Measurements from ENCODE around the gene MIGA2.

Gene MIGA2

DNA sequence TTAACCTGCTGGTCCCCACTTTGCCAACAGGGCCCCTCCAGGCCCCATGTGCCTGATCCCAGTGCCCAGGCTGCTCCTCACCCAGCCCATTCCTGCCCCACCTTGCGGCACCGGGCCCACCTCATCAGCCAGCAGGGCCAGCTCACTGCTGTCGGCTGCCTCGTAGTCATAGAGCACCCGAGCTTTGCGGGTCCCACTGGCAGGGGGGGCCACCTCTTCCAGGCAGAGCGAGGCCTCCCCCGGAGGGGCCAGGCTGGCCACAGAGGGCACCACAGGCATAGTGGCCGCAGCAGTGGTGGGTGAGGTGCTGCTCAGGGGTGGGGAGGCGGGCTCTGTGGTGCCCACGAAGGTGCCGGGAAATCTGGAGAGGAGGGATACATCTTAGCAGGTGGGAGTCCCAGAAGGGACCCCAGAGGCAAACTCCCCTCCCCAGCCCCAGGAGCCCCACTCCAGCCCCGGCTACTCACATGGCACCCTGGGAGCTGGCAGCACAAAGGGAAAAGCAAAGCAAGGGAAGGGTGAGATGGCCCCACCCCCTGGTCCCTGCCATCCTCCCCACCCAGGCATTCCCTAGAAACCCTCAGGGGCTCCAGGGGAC is 27.3 kb upstream of the MIGA2 start:
- ChIA-PET POLR2A (interaction anchor here (1.5 kb wide), 1 partner anchor 14 kb away, joined by 3 read pairs; no protein-coding TSS in a partner anchor), CTCF (interaction anchor here (0.7 to 2.6 kb wide), 5 partner anchors 19 to 267 kb away, joined by 3 to 17 read pairs (median 9); partner anchors contain the start of genes MIGA2 and SH3GLB2)
- Histone ChIP-seq H3K4me3 (ENCODE audit: low read depth, low read length) (no peak overlapping the region), H3K9me3 (ENCODE audit: control insufficient read depth, insufficient read depth, low read depth, low read length) (no peaks in the 10 kb centered on the region), H3K36me3 (ENCODE audit: control insufficient read depth in 2 of 2, insufficient read depth in 1 of 2, low read length in 2 of 2) (peaks cover under 1 to 87% of the 10 kb centered on the region in 2 experiments; a peak in 2 of 3 replicates), H3K27ac (ENCODE audit: extremely low read depth, low read depth, low read length) (no peak overlapping the region), H3K4me1 (ENCODE audit: control insufficient read depth, insufficient read depth, low read length) (no peaks in the 10 kb centered on the region)
- TF ChIP-seq, protein P1, sequence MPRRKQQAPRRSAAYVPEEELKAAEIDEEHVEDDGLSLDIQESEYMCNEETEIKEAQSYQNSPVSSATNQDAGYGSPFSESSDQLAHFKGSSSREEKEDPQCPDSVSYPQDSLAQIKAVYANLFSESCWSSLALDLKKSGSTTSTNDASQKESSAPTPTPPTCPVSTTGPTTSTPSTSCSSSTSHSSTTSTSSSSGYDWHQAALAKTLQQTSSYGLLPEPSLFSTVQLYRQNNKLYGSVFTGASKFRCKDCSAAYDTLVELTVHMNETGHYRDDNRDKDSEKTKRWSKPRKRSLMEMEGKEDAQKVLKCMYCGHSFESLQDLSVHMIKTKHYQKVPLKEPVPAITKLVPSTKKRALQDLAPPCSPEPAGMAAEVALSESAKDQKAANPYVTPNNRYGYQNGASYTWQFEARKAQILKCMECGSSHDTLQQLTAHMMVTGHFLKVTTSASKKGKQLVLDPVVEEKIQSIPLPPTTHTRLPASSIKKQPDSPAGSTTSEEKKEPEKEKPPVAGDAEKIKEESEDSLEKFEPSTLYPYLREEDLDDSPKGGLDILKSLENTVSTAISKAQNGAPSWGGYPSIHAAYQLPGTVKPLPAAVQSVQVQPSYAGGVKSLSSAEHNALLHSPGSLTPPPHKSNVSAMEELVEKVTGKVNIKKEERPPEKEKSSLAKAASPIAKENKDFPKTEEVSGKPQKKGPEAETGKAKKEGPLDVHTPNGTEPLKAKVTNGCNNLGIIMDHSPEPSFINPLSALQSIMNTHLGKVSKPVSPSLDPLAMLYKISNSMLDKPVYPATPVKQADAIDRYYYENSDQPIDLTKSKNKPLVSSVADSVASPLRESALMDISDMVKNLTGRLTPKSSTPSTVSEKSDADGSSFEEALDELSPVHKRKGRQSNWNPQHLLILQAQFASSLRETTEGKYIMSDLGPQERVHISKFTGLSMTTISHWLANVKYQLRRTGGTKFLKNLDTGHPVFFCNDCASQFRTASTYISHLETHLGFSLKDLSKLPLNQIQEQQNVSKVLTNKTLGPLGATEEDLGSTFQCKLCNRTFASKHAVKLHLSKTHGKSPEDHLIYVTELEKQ (tag by site-specific recombination; IDR thresholded peaks at IDR 0.05; ENCODE audit: borderline replicate concordance) = no peak
- no peak for TF ChIP-seq KLF8 (tag by site-specific recombination; IDR thresholded peaks at IDR 0.05)
- no peak for TF ChIP-seq ZNF658 (tag by site-specific recombination; IDR thresholded peaks at IDR 0.05)
- no peak for TF ChIP-seq ZSCAN16 (tag by site-specific recombination; IDR thresholded peaks at IDR 0.05)
- TF ChIP-seq, protein P2, sequence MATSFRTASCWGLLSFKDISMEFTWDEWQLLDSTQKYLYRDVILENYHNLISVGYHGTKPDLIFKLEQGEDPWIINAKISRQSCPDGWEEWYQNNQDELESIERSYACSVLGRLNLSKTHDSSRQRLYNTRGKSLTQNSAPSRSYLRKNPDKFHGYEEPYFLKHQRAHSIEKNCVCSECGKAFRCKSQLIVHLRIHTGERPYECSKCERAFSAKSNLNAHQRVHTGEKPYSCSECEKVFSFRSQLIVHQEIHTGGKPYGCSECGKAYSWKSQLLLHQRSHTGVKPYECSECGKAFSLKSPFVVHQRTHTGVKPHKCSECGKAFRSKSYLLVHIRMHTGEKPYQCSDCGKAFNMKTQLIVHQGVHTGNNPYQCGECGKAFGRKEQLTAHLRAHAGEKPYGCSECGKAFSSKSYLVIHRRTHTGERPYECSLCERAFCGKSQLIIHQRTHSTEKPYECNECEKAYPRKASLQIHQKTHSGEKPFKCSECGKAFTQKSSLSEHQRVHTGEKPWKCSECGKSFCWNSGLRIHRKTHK (tag by site-specific recombination; IDR thresholded peaks at IDR 0.05) = no peak
- peak; percentile 81 for TF ChIP-seq ZFP69B (tag by site-specific recombination; IDR thresholded peaks at IDR 0.05)
- TF ChIP-seq ZNF701 (tag by site-specific recombination; IDR thresholded peaks at IDR 0.05) = no peak
- TF ChIP-seq ZNF10 (tag by site-specific recombination; IDR thresholded peaks at IDR 0.05) = no peak
- TF ChIP-seq BCL11B (tag by site-specific recombination; IDR thresholded peaks at IDR 0.05; ENCODE audit: low read depth) = no peak
- TF ChIP-seq HOXA7 (CRISPR knock-in tag; IDR thresholded peaks at IDR 0.05; ENCODE audit: borderline replicate concordance) = no peak
- TF ChIP-seq IKZF3 (tag by site-specific recombination; IDR thresholded peaks at IDR 0.05) = no peak
- TF ChIP-seq, protein P3, sequence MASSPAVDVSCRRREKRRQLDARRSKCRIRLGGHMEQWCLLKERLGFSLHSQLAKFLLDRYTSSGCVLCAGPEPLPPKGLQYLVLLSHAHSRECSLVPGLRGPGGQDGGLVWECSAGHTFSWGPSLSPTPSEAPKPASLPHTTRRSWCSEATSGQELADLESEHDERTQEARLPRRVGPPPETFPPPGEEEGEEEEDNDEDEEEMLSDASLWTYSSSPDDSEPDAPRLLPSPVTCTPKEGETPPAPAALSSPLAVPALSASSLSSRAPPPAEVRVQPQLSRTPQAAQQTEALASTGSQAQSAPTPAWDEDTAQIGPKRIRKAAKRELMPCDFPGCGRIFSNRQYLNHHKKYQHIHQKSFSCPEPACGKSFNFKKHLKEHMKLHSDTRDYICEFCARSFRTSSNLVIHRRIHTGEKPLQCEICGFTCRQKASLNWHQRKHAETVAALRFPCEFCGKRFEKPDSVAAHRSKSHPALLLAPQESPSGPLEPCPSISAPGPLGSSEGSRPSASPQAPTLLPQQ (tag by site-specific recombination; IDR thresholded peaks at IDR 0.05) = peak; percentile 78

DNA sequence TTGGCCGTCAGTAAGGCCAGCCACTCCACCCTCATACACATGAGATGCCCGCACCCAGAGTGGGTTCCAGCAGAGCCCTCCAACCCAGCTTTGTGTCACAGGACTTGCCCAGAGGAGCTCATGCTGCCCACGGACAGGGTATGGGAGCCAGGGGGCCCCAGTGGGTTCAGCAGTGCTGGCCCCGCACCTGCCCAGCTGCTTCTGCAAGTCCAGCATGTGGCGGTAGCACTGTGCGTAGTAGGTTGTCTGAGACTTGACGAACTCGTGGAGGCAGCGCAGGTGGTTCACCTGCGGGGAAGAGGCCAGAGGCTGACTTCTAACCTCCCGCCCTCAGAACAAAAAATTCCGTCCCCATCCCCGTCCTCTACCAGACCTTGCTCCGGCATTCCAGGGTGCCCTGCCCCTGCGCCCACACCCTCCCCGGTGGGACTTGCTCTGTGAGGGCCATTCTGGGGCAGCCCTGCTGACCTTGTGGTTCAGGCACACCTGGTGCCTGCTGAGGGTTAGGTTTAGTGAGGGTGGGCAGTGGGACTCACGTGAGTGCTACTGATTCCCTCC is 26.8 kb upstream of the MIGA2 start:
- ChIA-PET CTCF (interaction anchor here (0.7 to 2.0 kb wide), 2 partner anchors 19 to 268 kb away, joined by 3 to 9 read pairs; partner anchors contain the start of gene SH3GLB2), POLR2A (interaction anchor here (1.5 kb wide), 1 partner anchor 14 kb away, joined by 3 read pairs; no protein-coding TSS in a partner anchor)
- no peaks in the 10 kb centered on the region for H3K4me1 ChIP-seq (ENCODE audit: control insufficient read depth, insufficient read depth, low read length)
- peak; percentile 59; the same call in 1 of the 2 replicates for TF ChIP-seq SCRT1 (tag by site-specific recombination; IDR thresholded peaks at IDR 0.05; ENCODE audit: borderline replicate concordance)
- TF ChIP-seq ZNF600 (tag by site-specific recombination; IDR thresholded peaks at IDR 0.05) = peak; percentile 57; the same call in 1 of the 2 replicates
- TF ChIP-seq, protein P4, sequence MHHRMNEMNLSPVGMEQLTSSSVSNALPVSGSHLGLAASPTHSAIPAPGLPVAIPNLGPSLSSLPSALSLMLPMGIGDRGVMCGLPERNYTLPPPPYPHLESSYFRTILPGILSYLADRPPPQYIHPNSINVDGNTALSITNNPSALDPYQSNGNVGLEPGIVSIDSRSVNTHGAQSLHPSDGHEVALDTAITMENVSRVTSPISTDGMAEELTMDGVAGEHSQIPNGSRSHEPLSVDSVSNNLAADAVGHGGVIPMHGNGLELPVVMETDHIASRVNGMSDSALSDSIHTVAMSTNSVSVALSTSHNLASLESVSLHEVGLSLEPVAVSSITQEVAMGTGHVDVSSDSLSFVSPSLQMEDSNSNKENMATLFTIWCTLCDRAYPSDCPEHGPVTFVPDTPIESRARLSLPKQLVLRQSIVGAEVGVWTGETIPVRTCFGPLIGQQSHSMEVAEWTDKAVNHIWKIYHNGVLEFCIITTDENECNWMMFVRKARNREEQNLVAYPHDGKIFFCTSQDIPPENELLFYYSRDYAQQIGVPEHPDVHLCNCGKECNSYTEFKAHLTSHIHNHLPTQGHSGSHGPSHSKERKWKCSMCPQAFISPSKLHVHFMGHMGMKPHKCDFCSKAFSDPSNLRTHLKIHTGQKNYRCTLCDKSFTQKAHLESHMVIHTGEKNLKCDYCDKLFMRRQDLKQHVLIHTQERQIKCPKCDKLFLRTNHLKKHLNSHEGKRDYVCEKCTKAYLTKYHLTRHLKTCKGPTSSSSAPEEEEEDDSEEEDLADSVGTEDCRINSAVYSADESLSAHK (tag by site-specific recombination; IDR thresholded peaks at IDR 0.05) = no peak
- peaks cover 0 to 92% of the 10 kb centered on the region in 2 experiments; a peak in 2 of 3 replicates for H3K36me3 ChIP-seq (ENCODE audit: control insufficient read depth in 2 of 2, insufficient read depth in 1 of 2, low read length in 2 of 2)
- H3K27ac ChIP-seq (ENCODE audit: extremely low read depth, low read depth, low read length) = no peak overlapping the region
- H3K9me3 ChIP-seq (ENCODE audit: control insufficient read depth, insufficient read depth, low read depth, low read length) = no peaks in the 10 kb centered on the region
- H3K4me3 ChIP-seq (ENCODE audit: low read depth, low read length) = no peak overlapping the region
